Stimulated activated CD8-positive, alpha-beta memory T cell treated with anti-CD3 and anti-CD28 coated beads, Interleukin-12 subunit alpha, Interleukin-12 subunit beta, amount 100 ng/mL, for 24 hours (primary cell): ENCODE measurements around the gene HMX1.

Experiments used
- DNase-seq: peaks from one replicate; pipeline ENCODE4 v3.0.0-alpha.2; 2020; ENCODE audit errors: extremely low read depth

Gene HMX1

GRCh38 chr4:8842614-8843013 lies 29.0 kb downstream of the HMX1 start:
- DNase-seq = no peak

GRCh38 chr4:8841678-8842268 lies 29.9 kb downstream of the HMX1 start:
- DNase-seq = no peak

GRCh38 chr4:8840816-8841455 lies 30.7 kb downstream of the HMX1 start:
- DNase-seq = no peak

- DNase-seq = no peak
These were observed 31.4 kb downstream of the HMX1 start for GRCh38 chr4:8840006-8840793.

- no peak for DNase-seq
These were observed 32.6 kb downstream of the HMX1 start for GRCh38 chr4:8838961-8839431.

GRCh38 chr4:8838296-8838960 lies 33.2 kb downstream of the HMX1 start:
- DNase-seq = no peak

- DNase-seq = no peak
These were observed 34.3 kb downstream of the HMX1 start for GRCh38 chr4:8837181-8837841.

- no peak for DNase-seq
These were observed 34.9 kb downstream of the HMX1 start for GRCh38 chr4:8836664-8837171.

- DNase-seq = no peak
These were observed 35.9 kb downstream of the HMX1 start for GRCh38 chr4:8835521-8836365.

GRCh38 chr4:8834681-8835220 lies 36.9 kb downstream of the HMX1 start:
- no peak for DNase-seq

GRCh38 chr4:8832113-8832915 lies 39.3 kb downstream of the HMX1 start:
- no peak for DNase-seq

- no peak for DNase-seq
These were observed 40.2 kb downstream of the HMX1 start for GRCh38 chr4:8831221-8832112.

GRCh38 chr4:8830611-8831200 lies 40.9 kb downstream of the HMX1 start:
- no peak for DNase-seq

GRCh38 chr4:8830056-8830455 lies 41.6 kb downstream of the HMX1 start:
- DNase-seq = no peak

GRCh38 chr4:8829584-8829983 lies 42.1 kb downstream of the HMX1 start:
- no peak for DNase-seq

- DNase-seq = no peak
These were observed 42.8 kb downstream of the HMX1 start for GRCh38 chr4:8828869-8829268.

GRCh38 chr4:8821151-8821950 lies 50.3 kb downstream of the HMX1 start:
- no peak for DNase-seq
